Liver (tissue), 9 donors: ENCODE data around the gene IRX3. TPM values are rescaled to one million over a fixed set of nuclear protein-coding genes. Genes with fewer than 3 reads are reported as not detected.

Source experiments
- DNase-seq: peaks from one replicate; pipeline ENCODE4 v3.0.0-alpha.2; 2017; ENCODE audit warnings: low spot score
- H3K27ac ChIP-seq, 2 donors: one replicate each; pipeline ENCODE4 v1.7.0; 2013; ENCODE audit warnings: inconsistent platforms in 2 of 2, low read length in 2 of 2, control low read depth in 1 of 2, low read depth in 1 of 2, mild to moderate bottlenecking in 1 of 2
- H3K27me3 ChIP-seq, 4 donors: one replicate each; pipeline versions ENCODE4 v1.6.1 to v1.7.0; 2013; ENCODE audit warnings: low read length in 3 of 4, inconsistent platforms in 1 of 4, mild to moderate bottlenecking in 1 of 4, moderate library complexity in 1 of 4; ENCODE audit not compliant: control insufficient read depth in 4 of 4, insufficient read depth in 4 of 4
- H3K36me3 ChIP-seq, 4 donors: one replicate each; pipeline versions ENCODE4 v1.6.1 to v1.7.0; 2013; ENCODE audit warnings: low read length in 3 of 4, mild to moderate bottlenecking in 3 of 4, low read depth in 1 of 4, moderate library complexity in 1 of 4; ENCODE audit not compliant: control insufficient read depth in 4 of 4, insufficient read depth in 3 of 4
- H3K4me1 ChIP-seq, 4 donors: one replicate each; pipeline versions ENCODE4 v1.6.1 to v1.7.0; 2013; ENCODE audit warnings: low read length in 3 of 4, mild to moderate bottlenecking in 3 of 4, moderate library complexity in 1 of 4; ENCODE audit not compliant: control insufficient read depth in 4 of 4, insufficient read depth in 4 of 4
- H3K4me3 ChIP-seq, 3 donors: one replicate each; pipeline versions ENCODE4 v1.6.1 to v1.7.0; 2013; ENCODE audit warnings: low read length in 3 of 3, control low read depth in 1 of 3, low read depth in 1 of 3, mild to moderate bottlenecking in 1 of 3
- H3K9ac ChIP-seq, 2 donors: one replicate each; pipeline ENCODE4 v1.7.0; 2013; ENCODE audit warnings: low read length in 2 of 2, mild to moderate bottlenecking in 2 of 2, moderate library complexity in 2 of 2, control low read depth in 1 of 2, low read depth in 1 of 2
- H3K9me3 ChIP-seq, 4 donors: one replicate each; pipeline versions ENCODE4 v1.6.1 to v1.7.0; 2013; ENCODE audit warnings: low read length in 3 of 4; ENCODE audit not compliant: control insufficient read depth in 4 of 4
- EGR1 ChIP-seq, 2 donors: IDR thresholded peaks; 2 replicates each; pipeline ENCODE4 v1.6.1; 2016 to 2018; ENCODE audit warnings: antibody characterized with exemption in 2 of 2, low read depth in 2 of 2
- FOXA1 ChIP-seq: IDR thresholded peaks from 2 replicates; pipeline ENCODE4 v1.6.1; 2016; ENCODE audit warnings: antibody characterized with exemption
- FOXA2 ChIP-seq: IDR thresholded peaks from 2 replicates; pipeline ENCODE4 v1.6.1; 2016; ENCODE audit warnings: antibody characterized with exemption
- GABPA ChIP-seq, 2 donors: IDR thresholded peaks in 1 of 2; conservative IDR thresholded peaks in 1 of 2; 2 replicates each; pipeline ENCODE4 v1.6.1; 2016; ENCODE audit warnings: antibody characterized with exemption in 2 of 2, mild to moderate bottlenecking in 1 of 2, moderate library complexity in 1 of 2
- HNF4A ChIP-seq, 2 donors: conservative IDR thresholded peaks; 2 replicates each; pipeline ENCODE4 v1.6.1; 2016; ENCODE audit warnings: antibody characterized with exemption in 2 of 2, mild to moderate bottlenecking in 2 of 2
- HNF4G ChIP-seq: IDR thresholded peaks from 2 replicates; pipeline ENCODE4 v1.6.1; 2016; ENCODE audit warnings: antibody characterized with exemption
- JUND ChIP-seq, 2 donors: IDR thresholded peaks; 2 replicates each; pipeline ENCODE4 v1.6.1; 2016; ENCODE audit warnings: antibody characterized with exemption in 2 of 2
- MAX ChIP-seq: IDR thresholded peaks from 2 replicates; pipeline ENCODE4 v1.6.1; 2016; ENCODE audit warnings: antibody characterized with exemption
- NR2F2 ChIP-seq: IDR thresholded peaks from 2 replicates; pipeline ENCODE4 v1.6.1; 2016; ENCODE audit warnings: antibody characterized with exemption
- RAD21 ChIP-seq, 2 donors: IDR thresholded peaks; 2 replicates each; pipeline ENCODE4 v1.6.1; 2016; ENCODE audit warnings: antibody characterized with exemption in 2 of 2, mild to moderate bottlenecking in 2 of 2
- RXRA ChIP-seq, 2 donors: IDR thresholded peaks; 2 replicates each; pipeline ENCODE4 v1.6.1; 2017 to 2018; ENCODE audit warnings: antibody characterized with exemption in 2 of 2, mild to moderate bottlenecking in 1 of 2
- SP1 ChIP-seq: IDR thresholded peaks from 2 replicates; pipeline ENCODE4 v1.6.1; 2018; ENCODE audit warnings: antibody characterized with exemption, mild to moderate bottlenecking
- TAF1 ChIP-seq: conservative IDR thresholded peaks from 2 replicates; pipeline ENCODE4 v1.6.1; 2016; ENCODE audit warnings: antibody characterized with exemption, mild to moderate bottlenecking
- ZBTB33 ChIP-seq: IDR thresholded peaks from 2 replicates; pipeline ENCODE4 v1.6.1; 2016; ENCODE audit warnings: antibody characterized with exemption
- WGBS: extraction: QIAGEN DNeasy Blood & Tissue Kit; methylation state at CpG from one replicate; pipeline ENCODE4 v1.1.7; 2013; 5-methylcytosine and 5-hydroxymethylcytosine counted together
- polyA plus RNA-seq, 2 donors: library from polyadenylated mRNA; stranded (reverse) in 1 of 2; unstranded in 1 of 2; fragments of 200-250 nt in 1 of 2; fragments of >200 nt in 1 of 2; fragmentation: Nextera tagmentation in 1 of 2; extraction: Ambion mirVana in 1 of 2; gene quantifications; one replicate each; pipeline versions ENCODE4 v1.2.1 to v1.2.3, GENCODE V29; 2013 to 2015
- total RNA-seq, 2 donors: library from RNA; depleted of rRNA; stranded (reverse); fragments of >200 nt; gene quantifications; one replicate each; pipeline ENCODE4 v1.2.3, GENCODE V29; 2014
- TF ChIP-seq, protein P1 (sequence below): IDR thresholded peaks from 2 replicates; pipeline ENCODE4 v1.6.1; 2016; ENCODE audit warnings: antibody characterized with exemption
- TF ChIP-seq, protein P2 (sequence below): IDR thresholded peaks from 2 replicates; pipeline ENCODE4 v1.6.1; 2016; ENCODE audit warnings: antibody characterized with exemption, mild to moderate bottlenecking
- TF ChIP-seq, protein P3 (sequence below): fragments of 150-350 bp; IDR thresholded peaks from 2 replicates; pipeline ENCODE4 v1.5.1; 2017; ENCODE audit warnings: improper control_type of control experiment, low read depth, low read length; ENCODE audit not compliant: missing input control
- donor health status: healthy.
- donor health status: healthy.
- donor health status: healthy.
- donor health status: healthy.
- donor health status: healthy.

The IRX3 gene
- total and polyA plus RNA-seq, 4 donors: 0.53 to 0.59 TPM; not detected in 2

GRCh38 chr16:54309341-54309740, 22.8 kb upstream of the IRX3 start:
- H3K9me3 ChIP-seq: no peaks in the 10 kb centered on the region
- H3K36me3 ChIP-seq: no peaks in the 10 kb centered on the region
- 60% methylated on average over 5 of the region's 5 CpGs for WGBS
- no peak for DNase-seq
- no peaks in the 10 kb centered on the region for H3K4me1 ChIP-seq
- no peak overlapping the region for H3K9ac ChIP-seq
- H3K4me3 ChIP-seq: no peak overlapping the region
- H3K27me3 ChIP-seq: no peaks in the 10 kb centered on the region
- no peak for TF ChIP-seq GABPA (IDR thresholded peaks at IDR 0.05 in 1 of 2, conservative IDR thresholded peaks at IDR 0.05 in 1 of 2)
- H3K27ac ChIP-seq: no peak overlapping the region

- TF ChIP-seq SP1 (no peak), RAD21 (IDR thresholded peaks at IDR 0.05) (no peak)
- H3K36me3 ChIP-seq: no peaks in the 10 kb centered on the region
- H3K4me1 ChIP-seq: no peaks in the 10 kb centered on the region
- no peak overlapping the region for H3K27ac ChIP-seq
- H3K9ac ChIP-seq: no peak overlapping the region
- 80% methylated on average over 3 of the region's 3 CpGs for WGBS
- no peak overlapping the region for H3K4me3 ChIP-seq
- no peaks in the 10 kb centered on the region for H3K9me3 ChIP-seq
- DNase-seq: no peak
- H3K27me3 ChIP-seq: no peaks in the 10 kb centered on the region
These were observed 18.5 kb upstream of the IRX3 start for GRCh38 chr16:54305080-54305479.

GRCh38 chr16:54303613-54304012, 17.0 kb upstream of the IRX3 start:
- no peaks in the 10 kb centered on the region for H3K4me1 ChIP-seq
- 81% methylated on average over 8 of the region's 8 CpGs for WGBS
- H3K4me3 ChIP-seq: no peak overlapping the region
- no peaks in the 10 kb centered on the region for H3K27me3 ChIP-seq
- H3K9ac ChIP-seq: no peak overlapping the region
- no peak for DNase-seq
- no peak overlapping the region for H3K27ac ChIP-seq
- H3K36me3 ChIP-seq: no peaks in the 10 kb centered on the region
- no peaks in the 10 kb centered on the region for H3K9me3 ChIP-seq
- TF ChIP-seq EGR1 (IDR thresholded peaks at IDR 0.05; ENCODE audit: low read depth in 2 of 2) (no peak), JUND (IDR thresholded peaks at IDR 0.05) (no peak), RXRA (IDR thresholded peaks at IDR 0.05) (no peak), GABPA (IDR thresholded peaks at IDR 0.05 in 1 of 2, conservative IDR thresholded peaks at IDR 0.05 in 1 of 2) (no peak), FOXA1 (no peak), SP1 (no peak), TAF1 (no peak), MAX (no peak), HNF4G (no peak), ZBTB33 (no peak), HNF4A (conservative IDR thresholded peaks at IDR 0.05) (no peak), RAD21 (IDR thresholded peaks at IDR 0.05) (no peak), NR2F2 (no peak), FOXA2 (no peak)
- TF ChIP-seq, protein P1, sequence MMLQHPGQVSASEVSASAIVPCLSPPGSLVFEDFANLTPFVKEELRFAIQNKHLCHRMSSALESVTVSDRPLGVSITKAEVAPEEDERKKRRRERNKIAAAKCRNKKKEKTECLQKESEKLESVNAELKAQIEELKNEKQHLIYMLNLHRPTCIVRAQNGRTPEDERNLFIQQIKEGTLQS: no peak
- TF ChIP-seq, protein P2, sequence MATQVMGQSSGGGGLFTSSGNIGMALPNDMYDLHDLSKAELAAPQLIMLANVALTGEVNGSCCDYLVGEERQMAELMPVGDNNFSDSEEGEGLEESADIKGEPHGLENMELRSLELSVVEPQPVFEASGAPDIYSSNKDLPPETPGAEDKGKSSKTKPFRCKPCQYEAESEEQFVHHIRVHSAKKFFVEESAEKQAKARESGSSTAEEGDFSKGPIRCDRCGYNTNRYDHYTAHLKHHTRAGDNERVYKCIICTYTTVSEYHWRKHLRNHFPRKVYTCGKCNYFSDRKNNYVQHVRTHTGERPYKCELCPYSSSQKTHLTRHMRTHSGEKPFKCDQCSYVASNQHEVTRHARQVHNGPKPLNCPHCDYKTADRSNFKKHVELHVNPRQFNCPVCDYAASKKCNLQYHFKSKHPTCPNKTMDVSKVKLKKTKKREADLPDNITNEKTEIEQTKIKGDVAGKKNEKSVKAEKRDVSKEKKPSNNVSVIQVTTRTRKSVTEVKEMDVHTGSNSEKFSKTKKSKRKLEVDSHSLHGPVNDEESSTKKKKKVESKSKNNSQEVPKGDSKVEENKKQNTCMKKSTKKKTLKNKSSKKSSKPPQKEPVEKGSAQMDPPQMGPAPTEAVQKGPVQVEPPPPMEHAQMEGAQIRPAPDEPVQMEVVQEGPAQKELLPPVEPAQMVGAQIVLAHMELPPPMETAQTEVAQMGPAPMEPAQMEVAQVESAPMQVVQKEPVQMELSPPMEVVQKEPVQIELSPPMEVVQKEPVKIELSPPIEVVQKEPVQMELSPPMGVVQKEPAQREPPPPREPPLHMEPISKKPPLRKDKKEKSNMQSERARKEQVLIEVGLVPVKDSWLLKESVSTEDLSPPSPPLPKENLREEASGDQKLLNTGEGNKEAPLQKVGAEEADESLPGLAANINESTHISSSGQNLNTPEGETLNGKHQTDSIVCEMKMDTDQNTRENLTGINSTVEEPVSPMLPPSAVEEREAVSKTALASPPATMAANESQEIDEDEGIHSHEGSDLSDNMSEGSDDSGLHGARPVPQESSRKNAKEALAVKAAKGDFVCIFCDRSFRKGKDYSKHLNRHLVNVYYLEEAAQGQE: no peak
- TF ChIP-seq, protein P3, sequence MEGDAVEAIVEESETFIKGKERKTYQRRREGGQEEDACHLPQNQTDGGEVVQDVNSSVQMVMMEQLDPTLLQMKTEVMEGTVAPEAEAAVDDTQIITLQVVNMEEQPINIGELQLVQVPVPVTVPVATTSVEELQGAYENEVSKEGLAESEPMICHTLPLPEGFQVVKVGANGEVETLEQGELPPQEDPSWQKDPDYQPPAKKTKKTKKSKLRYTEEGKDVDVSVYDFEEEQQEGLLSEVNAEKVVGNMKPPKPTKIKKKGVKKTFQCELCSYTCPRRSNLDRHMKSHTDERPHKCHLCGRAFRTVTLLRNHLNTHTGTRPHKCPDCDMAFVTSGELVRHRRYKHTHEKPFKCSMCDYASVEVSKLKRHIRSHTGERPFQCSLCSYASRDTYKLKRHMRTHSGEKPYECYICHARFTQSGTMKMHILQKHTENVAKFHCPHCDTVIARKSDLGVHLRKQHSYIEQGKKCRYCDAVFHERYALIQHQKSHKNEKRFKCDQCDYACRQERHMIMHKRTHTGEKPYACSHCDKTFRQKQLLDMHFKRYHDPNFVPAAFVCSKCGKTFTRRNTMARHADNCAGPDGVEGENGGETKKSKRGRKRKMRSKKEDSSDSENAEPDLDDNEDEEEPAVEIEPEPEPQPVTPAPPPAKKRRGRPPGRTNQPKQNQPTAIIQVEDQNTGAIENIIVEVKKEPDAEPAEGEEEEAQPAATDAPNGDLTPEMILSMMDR: no peak
